BE2C (cell line): ENCODE data around the gene INPPL1.

ENCODE experiments used
- DNase-seq: peaks from one replicate; pipeline ENCODE4 v3.0.0-alpha.2; 2020
- H3K27me3 ChIP-seq: fragments of 250-450 bp; sonication (Bioruptor Pico); 2 replicates; pipeline ENCODE4 v1.5.1; 2020; ENCODE audit warnings: mild to moderate bottlenecking
- H3K36me3 ChIP-seq: fragments of 250-450 bp; sonication (Bioruptor Pico); 2 replicates; pipeline ENCODE4 v1.5.1; 2020; ENCODE audit warnings: mild to moderate bottlenecking
- H3K4me1 ChIP-seq: fragments of 250-450 bp; sonication (Bioruptor Pico); 2 replicates; pipeline ENCODE4 v1.5.1; 2020
- H3K4me3 ChIP-seq: 2 replicates; pipeline ENCODE4 v1.5.1; 2011; ENCODE audit warnings: low read depth, low read length
- H3K9me3 ChIP-seq: fragments of 250-450 bp; sonication (Bioruptor Pico); 2 replicates; pipeline ENCODE4 v1.5.1; 2020
- CTCF ChIP-seq: IDR thresholded peaks from 2 replicates; pipeline ENCODE4 v1.5.1; 2012; ENCODE audit warnings: mild to moderate bottlenecking, low read depth, low read length

The INPPL1 gene

DNA sequence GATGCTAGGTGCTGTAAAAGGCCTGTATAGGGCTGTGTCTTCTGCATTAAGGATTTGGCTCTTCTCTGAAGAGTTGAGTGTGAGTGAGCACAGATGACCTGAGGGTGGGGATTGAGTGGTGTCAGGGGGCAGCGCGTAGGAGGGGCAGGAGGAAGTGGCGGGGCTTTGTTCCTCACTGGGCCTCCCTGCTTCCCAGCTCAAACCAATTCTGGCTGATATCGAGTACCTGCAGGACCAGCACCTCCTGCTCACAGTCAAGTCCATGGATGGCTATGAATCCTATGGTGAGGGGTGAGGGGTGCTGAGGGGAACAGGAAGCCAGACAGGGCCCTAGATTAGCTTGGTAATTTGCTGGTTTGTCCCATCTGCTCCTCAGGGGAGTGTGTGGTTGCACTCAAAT is 10.4 kb downstream of the INPPL1 start:
- Histone ChIP-seq H3K4me1 (peaks cover 18% of the 10 kb centered on the region), H3K27me3 (no peaks in the 10 kb centered on the region), H3K36me3 (peaks cover 98% of the 10 kb centered on the region), H3K4me3 (no peak overlapping the region), H3K9me3 (no peaks in the 10 kb centered on the region)
- TF ChIP-seq CTCF = no peak
- DNase-seq = no peak

GRCh38 chr11:72235351-72236057 is 10.9 kb downstream of the INPPL1 start:
- no peak for TF ChIP-seq CTCF
- Histone ChIP-seq H3K4me1 (peaks cover 18% of the 10 kb centered on the region), H3K27me3 (no peaks in the 10 kb centered on the region), H3K9me3 (no peaks in the 10 kb centered on the region), H3K4me3 (no peak overlapping the region), H3K36me3 (peaks cover 98% of the 10 kb centered on the region)
- peak; percentile 57 for DNase-seq

- H3K9me3 ChIP-seq = no peaks in the 10 kb centered on the region
- H3K27me3 ChIP-seq = no peaks in the 10 kb centered on the region
- peaks cover 98% of the 10 kb centered on the region for H3K36me3 ChIP-seq
- no peak for DNase-seq
- H3K4me1 ChIP-seq = peaks cover 18% of the 10 kb centered on the region
- TF ChIP-seq CTCF = no peak
- H3K4me3 ChIP-seq = no peak overlapping the region
Observed at GRCh38 chr11:72236083-72236697, 11.6 kb downstream of the INPPL1 start.

DNA sequence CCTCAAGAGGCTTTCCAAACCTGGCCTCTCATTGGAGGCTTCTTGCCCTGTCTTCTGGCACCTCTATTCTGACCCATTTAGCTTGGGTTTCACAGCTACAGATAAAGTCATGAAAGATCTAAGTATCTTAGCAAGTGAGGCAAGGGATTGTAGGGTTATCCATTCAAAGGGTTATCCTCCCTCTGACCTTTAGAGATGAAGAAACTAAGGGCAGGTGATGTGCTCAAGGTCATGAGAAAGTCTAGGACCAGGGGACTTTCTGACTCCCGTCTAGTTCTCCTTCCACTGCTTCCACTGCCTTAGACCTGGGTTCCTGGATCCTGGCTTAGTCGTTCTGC is 12.2 kb downstream of the INPPL1 start:
- no peak for DNase-seq
- H3K36me3 ChIP-seq = peaks cover 96% of the 10 kb centered on the region

DNA sequence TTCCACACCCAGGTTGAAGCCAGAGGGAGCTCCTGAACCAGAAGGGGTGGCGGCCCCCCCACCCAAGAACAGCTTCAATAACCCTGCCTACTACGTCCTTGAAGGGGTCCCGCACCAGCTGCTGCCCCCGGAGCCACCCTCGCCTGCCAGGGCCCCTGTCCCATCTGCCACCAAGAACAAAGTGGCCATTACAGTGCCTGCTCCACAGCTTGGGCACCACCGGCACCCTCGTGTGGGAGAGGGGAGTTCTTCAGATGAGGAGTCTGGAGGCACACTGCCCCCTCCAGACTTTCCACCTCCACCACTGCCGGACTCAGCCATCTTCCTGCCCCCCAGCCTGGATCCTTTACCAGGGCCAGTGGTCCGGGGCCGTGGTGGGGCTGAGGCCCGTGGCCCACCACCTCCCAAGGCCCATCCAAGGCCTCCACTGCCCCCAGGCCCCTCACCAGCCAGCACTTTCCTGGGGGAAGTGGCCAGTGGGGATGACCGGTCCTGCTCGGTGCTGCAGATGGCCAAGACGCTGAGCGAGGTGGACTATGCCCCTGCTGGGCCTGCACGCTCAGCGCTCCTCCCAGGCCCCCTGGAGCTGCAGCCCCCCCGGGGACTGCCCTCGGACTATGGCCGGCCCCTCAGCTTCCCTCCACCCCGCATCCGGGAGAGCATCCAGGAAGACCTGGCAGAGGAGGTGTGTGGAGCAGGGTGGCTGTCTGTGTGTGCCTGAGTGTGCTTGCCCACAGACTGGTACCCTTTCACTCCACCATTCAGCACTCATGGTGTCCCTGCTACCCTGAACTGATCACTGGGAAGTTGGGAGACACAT is 12.8 kb downstream of the INPPL1 start:
- DNase-seq = peak; percentile 78
- H3K4me1 ChIP-seq = peaks cover 18% of the 10 kb centered on the region
- H3K9me3 ChIP-seq = no peaks in the 10 kb centered on the region
- no peaks in the 10 kb centered on the region for H3K27me3 ChIP-seq
- TF ChIP-seq CTCF = peak; percentile 20; the same call in 1 of the 2 replicates
- peaks cover 96% of the 10 kb centered on the region for H3K36me3 ChIP-seq
- peak overlapping the region; percentile 22 for H3K4me3 ChIP-seq

More for the DNA sequence above, 12.2 kb downstream of the INPPL1 start:
- Histone ChIP-seq H3K4me1 (peaks cover 18% of the 10 kb centered on the region), H3K9me3 (no peaks in the 10 kb centered on the region), H3K4me3 (no peak overlapping the region), H3K27me3 (no peaks in the 10 kb centered on the region)
- no peak; the same call in 1 of the 2 replicates for TF ChIP-seq CTCF
